ENCODE measurements around the gene CENPO.

CENPO gene

GRCh38 chr2:24852431-24853020 is 59.3 kb downstream of the CENPO start:
- Mint-ChIP-seq H3K27ac (no peak overlapping the region), H3K9me3 (no peaks in the 10 kb centered on the region), H3K4me3 (no peak overlapping the region), H3K4me1 (peaks cover 13% of the 10 kb centered on the region), H3K36me3 (peaks cover 11% of the 10 kb centered on the region)
- DNase-seq (ENCODE audit: low spot score in 2 of 2) (no peak), ATAC-seq (no peak)

DNA sequence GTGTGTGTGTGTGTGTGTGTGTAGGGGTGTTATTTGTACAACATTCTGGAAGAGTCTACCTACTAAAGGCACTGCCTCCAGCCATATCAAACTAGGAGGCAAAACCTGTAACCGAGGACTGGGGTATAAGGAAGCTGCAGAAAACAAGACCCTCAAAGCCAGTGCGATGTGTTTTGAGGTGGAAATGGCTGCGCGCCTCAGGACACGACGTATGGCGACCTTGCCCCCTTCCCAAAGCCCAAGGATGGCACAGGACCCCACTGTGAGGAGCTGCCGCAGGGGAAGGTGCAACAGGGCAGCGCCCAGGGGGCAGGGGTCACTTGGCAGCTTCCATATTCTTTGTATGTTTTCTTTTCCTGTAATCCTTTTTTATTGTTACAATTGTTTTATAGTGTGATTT is 59.8 kb downstream of the CENPO start:
- H3K9me3 Mint-ChIP-seq = no peaks in the 10 kb centered on the region
- peaks cover 11% of the 10 kb centered on the region for H3K36me3 Mint-ChIP-seq
- H3K27ac Mint-ChIP-seq = no peak overlapping the region

DNA sequence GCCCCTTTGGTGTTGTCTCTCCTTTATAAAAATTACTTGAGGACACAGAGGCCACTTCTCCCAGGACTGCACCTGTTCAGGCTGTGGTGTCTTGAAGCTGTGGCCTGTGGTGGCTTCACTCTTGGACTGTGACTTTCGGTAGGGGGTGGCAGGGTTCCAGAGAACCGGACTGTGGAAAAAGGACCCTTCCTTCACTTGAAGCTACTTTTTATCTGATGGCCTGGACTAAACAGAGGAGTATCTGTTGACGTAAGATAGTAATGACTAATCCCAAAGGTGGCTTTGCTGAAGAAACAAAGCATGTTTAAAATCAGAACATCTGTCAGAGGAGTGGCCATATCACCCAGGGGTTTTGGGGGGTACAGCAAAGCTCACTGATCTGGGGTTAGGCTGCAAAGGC is 60.8 kb downstream of the CENPO start:
- peak overlapping the region; percentile 32 for H3K27ac Mint-ChIP-seq

More for the DNA sequence above, 59.8 kb downstream of the CENPO start:
- DNase-seq (ENCODE audit: low spot score in 2 of 2) (no peak), ATAC-seq (no peak)
- Mint-ChIP-seq H3K4me1 (peaks cover 13% of the 10 kb centered on the region), H3K4me3 (no peak overlapping the region)

DNA sequence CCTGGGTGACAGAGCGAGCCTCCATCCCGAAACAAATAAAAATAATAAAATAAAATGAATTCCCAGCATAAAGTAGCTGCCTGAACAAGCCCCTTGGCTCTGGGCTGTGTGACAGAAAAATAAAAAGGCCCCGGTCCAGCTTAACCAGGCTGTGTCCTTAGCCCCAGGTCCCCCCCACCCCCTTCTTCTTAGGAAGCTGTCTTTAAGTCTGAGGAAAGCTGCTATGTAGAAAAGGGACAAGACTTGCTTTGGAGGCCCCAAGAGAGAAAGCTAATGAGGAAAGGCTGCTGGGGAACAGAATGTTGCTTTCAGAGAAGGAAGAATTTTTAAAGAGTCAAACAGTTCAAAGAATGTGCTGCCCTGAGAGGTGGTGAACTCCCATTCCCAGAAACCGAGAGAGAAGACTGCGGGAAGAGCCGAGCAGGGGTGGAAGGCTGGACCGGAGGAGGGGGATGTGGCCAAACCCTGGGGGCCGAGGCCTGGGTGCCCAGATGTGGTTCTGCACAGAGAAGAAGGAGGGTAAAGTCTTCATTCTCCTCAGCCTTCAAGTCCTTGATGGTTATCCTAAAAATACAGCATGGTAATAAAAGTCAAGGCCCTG is 61.9 kb downstream of the CENPO start:
- DNase-seq (ENCODE audit: low spot score in 2 of 2) (no peak), ATAC-seq (no peak)
- Mint-ChIP-seq H3K4me1 (peaks cover 10% of the 10 kb centered on the region), H3K4me3 (no peak overlapping the region), H3K36me3 (peaks cover 11% of the 10 kb centered on the region), H3K27ac (no peak overlapping the region), H3K9me3 (no peaks in the 10 kb centered on the region)

More for the DNA sequence above, 60.8 kb downstream of the CENPO start:
- H3K9me3 Mint-ChIP-seq = no peaks in the 10 kb centered on the region
- peaks cover 11% of the 10 kb centered on the region for H3K36me3 Mint-ChIP-seq
- H3K4me3 Mint-ChIP-seq = no peak overlapping the region
- peaks cover 13% of the 10 kb centered on the region for H3K4me1 Mint-ChIP-seq
- ATAC-seq (no peak), DNase-seq (ENCODE audit: low spot score in 2 of 2) (no peak)

DNA sequence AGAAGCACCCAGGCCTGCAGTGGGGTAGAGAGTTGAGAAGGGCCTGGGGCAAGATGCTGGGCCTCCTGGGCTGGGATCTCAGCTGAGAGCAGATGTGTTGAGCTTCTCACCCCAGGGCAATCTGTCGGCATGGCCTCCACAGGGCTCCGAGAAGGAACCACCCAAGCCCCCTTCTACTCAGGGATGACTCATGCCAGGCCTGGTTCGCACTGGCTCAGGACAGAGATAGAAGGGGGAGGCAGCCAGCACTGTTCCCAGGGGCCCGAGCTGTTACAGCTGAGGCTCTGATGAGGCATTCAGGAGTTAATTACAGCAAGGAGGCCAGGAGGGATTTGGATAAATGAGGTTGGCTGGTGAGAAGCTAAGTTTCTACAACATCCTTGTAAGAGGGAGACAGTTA is 62.5 kb downstream of the CENPO start:
- no peak overlapping the region for H3K27ac Mint-ChIP-seq
- peaks cover 9% of the 10 kb centered on the region for H3K4me1 Mint-ChIP-seq
- H3K36me3 Mint-ChIP-seq = peaks cover 11% of the 10 kb centered on the region
- H3K9me3 Mint-ChIP-seq = no peaks in the 10 kb centered on the region
- no peak for DNase-seq (ENCODE audit: low spot score in 2 of 2)
- no peak for ATAC-seq
- no peak overlapping the region for H3K4me3 Mint-ChIP-seq

DNA sequence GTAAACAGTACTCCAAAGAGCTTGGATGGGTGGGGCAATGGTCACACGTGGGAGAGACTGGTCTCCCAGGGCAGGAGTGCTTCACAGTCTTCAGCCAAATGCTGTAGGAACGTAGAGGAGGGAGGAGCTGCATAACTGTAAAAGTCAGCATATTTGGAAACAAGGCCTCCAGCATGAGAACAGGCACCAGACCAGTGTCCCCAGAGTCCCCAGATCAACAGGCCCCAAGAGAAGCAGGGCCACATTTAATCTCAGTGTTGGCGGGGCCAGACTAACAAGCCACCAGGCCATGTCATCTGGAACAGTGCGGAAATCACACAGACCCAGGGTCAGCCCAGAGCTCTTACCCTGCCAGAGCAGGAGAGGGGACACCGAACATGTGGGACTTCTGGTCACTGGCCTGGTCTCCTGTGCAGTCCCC is 63.6 kb downstream of the CENPO start:
- Mint-ChIP-seq H3K4me1 (peaks cover 9% of the 10 kb centered on the region), H3K9me3 (no peaks in the 10 kb centered on the region), H3K36me3 (peaks cover 11% of the 10 kb centered on the region), H3K27ac (no peak overlapping the region), H3K4me3 (no peak overlapping the region)
- no peak for ATAC-seq
- no peak for DNase-seq (ENCODE audit: low spot score in 2 of 2)

DNA sequence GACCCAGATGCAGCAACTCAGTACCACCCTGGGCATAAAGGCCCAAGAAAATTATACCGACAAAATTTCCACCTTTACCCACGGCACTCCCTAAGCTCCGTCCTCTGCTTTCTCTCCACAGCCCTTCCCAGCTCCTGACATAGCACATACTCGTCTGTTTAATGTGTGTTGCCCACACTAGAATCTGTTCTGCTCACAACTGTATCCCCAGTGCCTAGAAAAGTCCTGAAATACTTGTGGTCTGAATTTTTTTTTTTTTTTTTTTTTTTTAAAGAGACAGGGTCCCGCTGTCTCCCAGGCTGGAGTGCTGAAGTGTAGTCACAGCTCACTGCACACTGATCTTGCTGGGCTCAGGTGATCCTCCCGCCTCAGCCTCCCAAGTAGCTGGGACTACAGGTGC is 64.5 kb downstream of the CENPO start:
- no peak overlapping the region for H3K27ac Mint-ChIP-seq
- no peak for DNase-seq (ENCODE audit: low spot score in 2 of 2)
- peaks cover 9% of the 10 kb centered on the region for H3K4me1 Mint-ChIP-seq
- H3K4me3 Mint-ChIP-seq = no peak overlapping the region
- H3K9me3 Mint-ChIP-seq = no peaks in the 10 kb centered on the region
- peaks cover 11% of the 10 kb centered on the region for H3K36me3 Mint-ChIP-seq
- ATAC-seq = no peak

DNA sequence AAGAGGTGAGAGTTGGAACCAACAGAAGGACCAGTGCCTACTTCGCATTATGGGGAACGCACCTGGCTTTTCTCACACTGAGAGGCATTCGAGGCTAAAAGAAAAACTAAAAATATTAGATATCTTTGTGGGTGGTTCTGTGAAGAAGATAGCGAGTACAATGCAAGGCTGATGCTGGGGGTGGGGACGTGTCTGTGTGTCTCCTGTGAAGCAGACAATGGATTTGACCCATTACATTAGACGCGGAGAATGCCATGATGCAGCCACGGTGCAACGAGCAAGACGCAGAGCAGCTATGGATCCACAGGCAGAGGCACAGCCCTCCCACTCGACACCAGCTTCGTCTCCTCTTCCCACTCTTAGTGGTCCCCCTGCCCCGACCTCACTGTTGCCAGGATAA is 65.8 kb downstream of the CENPO start:
- Mint-ChIP-seq H3K27ac (no peak overlapping the region), H3K4me1 (peaks cover 9% of the 10 kb centered on the region), H3K4me3 (no peak overlapping the region), H3K36me3 (peaks cover 6% of the 10 kb centered on the region), H3K9me3 (no peaks in the 10 kb centered on the region)
- ATAC-seq (no peak), DNase-seq (ENCODE audit: low spot score in 2 of 2) (no peak)

DNA sequence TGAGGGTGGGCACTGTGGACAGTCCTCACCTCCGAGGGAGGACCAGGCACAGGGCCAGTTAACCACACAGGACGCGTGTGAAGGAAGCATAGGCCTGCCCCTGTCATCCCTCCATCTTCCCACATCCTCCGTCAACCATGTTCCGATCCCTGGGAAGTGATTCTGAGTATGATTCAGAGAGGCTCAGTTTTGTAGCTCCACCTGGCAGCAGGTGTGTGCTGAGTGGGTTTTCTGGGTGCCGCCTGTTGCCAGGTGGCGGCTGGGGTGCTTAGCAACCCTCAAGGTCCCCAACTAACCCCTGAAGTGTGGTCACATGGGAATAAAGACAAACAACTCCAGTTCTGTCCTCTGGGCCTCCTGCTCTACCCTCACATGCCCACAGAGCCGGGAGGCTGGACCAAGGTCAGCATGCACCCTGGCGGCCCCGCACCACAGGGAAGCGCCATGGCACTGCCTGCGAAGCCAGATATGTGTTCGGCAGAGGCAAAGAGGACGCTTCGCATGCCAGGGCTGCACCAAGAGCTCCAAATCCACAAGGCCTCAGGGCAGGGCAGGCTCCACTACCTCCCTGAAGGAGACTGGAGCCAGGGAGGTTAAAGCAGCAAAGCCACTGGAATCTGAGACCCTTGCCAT is 66.9 kb downstream of the CENPO start:
- Mint-ChIP-seq H3K4me1 (peaks cover 9% of the 10 kb centered on the region), H3K36me3 (peaks cover 6% of the 10 kb centered on the region), H3K27ac (no peak overlapping the region), H3K9me3 (no peaks in the 10 kb centered on the region), H3K4me3 (no peak overlapping the region)
- no peak for DNase-seq (ENCODE audit: low spot score in 2 of 2)
- no peak for ATAC-seq

GRCh38 chr2:24860631-24861030 is 67.4 kb downstream of the CENPO start:
- DNase-seq (ENCODE audit: low spot score in 2 of 2) (no peak), ATAC-seq (no peak)
- H3K9me3 Mint-ChIP-seq = no peaks in the 10 kb centered on the region
- H3K27ac Mint-ChIP-seq = no peak overlapping the region
- H3K4me3 Mint-ChIP-seq = no peak overlapping the region
- peaks cover 6% of the 10 kb centered on the region for H3K36me3 Mint-ChIP-seq
- H3K4me1 Mint-ChIP-seq = peaks cover 9% of the 10 kb centered on the region

DNA sequence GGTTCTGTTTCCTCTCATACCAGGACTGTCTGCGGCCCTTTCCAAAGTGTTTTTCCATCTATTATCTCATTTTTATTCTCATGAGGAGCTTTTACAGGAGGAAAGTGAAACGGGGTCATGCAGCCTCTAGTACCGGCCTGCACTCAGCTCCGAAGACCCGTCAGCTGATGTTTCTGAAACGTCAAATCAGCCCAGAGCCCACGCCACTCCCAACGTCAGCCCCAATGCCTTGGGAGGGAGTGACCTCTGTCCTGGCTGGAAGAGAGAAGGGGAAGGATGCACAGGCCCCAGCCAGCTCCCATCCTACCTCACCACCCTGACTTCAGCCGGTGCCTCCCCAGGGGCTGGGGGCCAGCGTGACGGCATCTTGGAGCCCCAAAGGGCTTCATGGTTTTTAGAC is 68.3 kb downstream of the CENPO start:
- ATAC-seq (no peak), DNase-seq (ENCODE audit: low spot score in 2 of 2) (no peak)
- Mint-ChIP-seq H3K9me3 (no peaks in the 10 kb centered on the region), H3K27ac (no peak overlapping the region), H3K36me3 (peaks cover 1% of the 10 kb centered on the region), H3K4me1 (peaks cover 5% of the 10 kb centered on the region), H3K4me3 (no peak overlapping the region)

- no peak overlapping the region for H3K27ac Mint-ChIP-seq
- DNase-seq (ENCODE audit: low spot score in 2 of 2) (no peak), ATAC-seq (no peak)
- no peaks in the 10 kb centered on the region for H3K9me3 Mint-ChIP-seq
- H3K36me3 Mint-ChIP-seq = no peaks in the 10 kb centered on the region
- no peak overlapping the region for H3K4me3 Mint-ChIP-seq
- H3K4me1 Mint-ChIP-seq = peaks cover 6% of the 10 kb centered on the region
Measured at GRCh38 chr2:24863641-24864040, 70.4 kb downstream of the CENPO start.

- Mint-ChIP-seq H3K4me1 (peaks cover 6% of the 10 kb centered on the region), H3K27ac (no peak overlapping the region), H3K4me3 (no peak overlapping the region), H3K9me3 (no peaks in the 10 kb centered on the region), H3K36me3 (peaks cover 15% of the 10 kb centered on the region)
- ATAC-seq (no peak), DNase-seq (ENCODE audit: low spot score in 2 of 2) (no peak)
Measured at GRCh38 chr2:24866946-24867345, 73.7 kb downstream of the CENPO start.

GRCh38 chr2:24870440-24870839 is 77.2 kb downstream of the CENPO start:
- Mint-ChIP-seq H3K4me3 (no peak overlapping the region), H3K36me3 (peaks cover 15% of the 10 kb centered on the region), H3K4me1 (peaks cover 6% of the 10 kb centered on the region), H3K9me3 (no peaks in the 10 kb centered on the region), H3K27ac (no peak overlapping the region)
- no peak for ATAC-seq
- DNase-seq (ENCODE audit: low spot score in 2 of 2) = no peak

GRCh38 chr2:24870891-24871705 is 77.9 kb downstream of the CENPO start:
- H3K4me3 Mint-ChIP-seq = no peak overlapping the region
- H3K4me1 Mint-ChIP-seq = peaks cover 6% of the 10 kb centered on the region
- no peak overlapping the region for H3K27ac Mint-ChIP-seq
- ATAC-seq (no peak), DNase-seq (ENCODE audit: low spot score in 2 of 2) (no peak)
- peaks cover 15% of the 10 kb centered on the region for H3K36me3 Mint-ChIP-seq
- no peaks in the 10 kb centered on the region for H3K9me3 Mint-ChIP-seq

Data from stimulated activated effector memory CD8-positive, alpha-beta T cell treated with anti-CD3 and anti-CD28 coated beads, Interleukin-12 subunit alpha, Interleukin-12 subunit beta, amount 100 ng/mL, for 72 hours (primary cell).